ENCODE data around the gene KCNQ2. TPM values are rescaled to one million over a fixed set of nuclear protein-coding genes. Genes with fewer than 3 reads are reported as not detected.

KCNQ2 gene
- total RNA-seq, 1 experiment from 2014 or later: not detected

- CTCF ChIA-PET: no interaction called here
- no peaks in the 10 kb centered on the region for H3K4me1 ChIP-seq (replicated peaks; ENCODE audit: insufficient read depth)
- no peaks in the 10 kb centered on the region for H3K36me3 ChIP-seq (ENCODE audit: low read depth)
- H3K9me2 ChIP-seq (ENCODE audit: insufficient read depth): no peaks in the 10 kb centered on the region
- peaks cover 9% of the 10 kb centered on the region for H3F3A ChIP-seq (ENCODE audit: insufficient read depth, low read depth)
- no peaks in the 10 kb centered on the region for H3K9me3 ChIP-seq (ENCODE audit: insufficient read depth, low read depth)
- intact Hi-C loops (cut with micrococcal nuclease; ENCODE audit: unreplicated experiment): loop anchor here (10.0 kb wide), 1 partner anchor 54 kb away; no protein-coding TSS in a partner anchor
- peak within 1 kb of the TSS; percentile 51 for H3K4me2 ChIP-seq
- no peaks in the 10 kb centered on the region for H3K79me2 ChIP-seq (ENCODE audit: low read depth)
- H3K27ac ChIP-seq: no peak within 1 kb of the TSS
- POLR2A ChIA-PET (ENCODE audit: unreplicated experiment): no interaction called here
- peak in 1 of 2 experiments; percentile 32 for DNase-seq
- peak within 1 kb of the TSS; percentile 50; the same call in 1 of the 2 replicates for H3K4me3 ChIP-seq
- BruUV-seq (replicated peaks): no TSS peak
- no peak within 1 kb of the TSS for H2AFZ ChIP-seq
- peaks cover 3% of the 10 kb centered on the region; the same call in 1 of the 2 replicates for H4K20me1 ChIP-seq (ENCODE audit: insufficient read depth)
- TF ChIP-seq, protein P1, sequence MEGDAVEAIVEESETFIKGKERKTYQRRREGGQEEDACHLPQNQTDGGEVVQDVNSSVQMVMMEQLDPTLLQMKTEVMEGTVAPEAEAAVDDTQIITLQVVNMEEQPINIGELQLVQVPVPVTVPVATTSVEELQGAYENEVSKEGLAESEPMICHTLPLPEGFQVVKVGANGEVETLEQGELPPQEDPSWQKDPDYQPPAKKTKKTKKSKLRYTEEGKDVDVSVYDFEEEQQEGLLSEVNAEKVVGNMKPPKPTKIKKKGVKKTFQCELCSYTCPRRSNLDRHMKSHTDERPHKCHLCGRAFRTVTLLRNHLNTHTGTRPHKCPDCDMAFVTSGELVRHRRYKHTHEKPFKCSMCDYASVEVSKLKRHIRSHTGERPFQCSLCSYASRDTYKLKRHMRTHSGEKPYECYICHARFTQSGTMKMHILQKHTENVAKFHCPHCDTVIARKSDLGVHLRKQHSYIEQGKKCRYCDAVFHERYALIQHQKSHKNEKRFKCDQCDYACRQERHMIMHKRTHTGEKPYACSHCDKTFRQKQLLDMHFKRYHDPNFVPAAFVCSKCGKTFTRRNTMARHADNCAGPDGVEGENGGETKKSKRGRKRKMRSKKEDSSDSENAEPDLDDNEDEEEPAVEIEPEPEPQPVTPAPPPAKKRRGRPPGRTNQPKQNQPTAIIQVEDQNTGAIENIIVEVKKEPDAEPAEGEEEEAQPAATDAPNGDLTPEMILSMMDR (conservative IDR thresholded peaks at IDR 0.05): no peak
- no peak for TF ChIP-seq EZH2 (IDR thresholded peaks at IDR 0.05; ENCODE audit: low read depth)
- H3K27me3 ChIP-seq (ENCODE audit: insufficient read depth, low read depth): peaks cover 36% of the 10 kb centered on the region
Measured at GRCh38 chr20:63498960-63499337, 26.5 kb upstream of the KCNQ2 start, which contains the start of gene EEF1A2. TSS of gene EEF1A2 (minus strand) at chr20:63499083. CDS start at chr20:63497763, 1,320 bp downstream.

GRCh38 chr20:63497946-63498935 is 25.8 kb upstream of the KCNQ2 start:
- intact Hi-C loops (cut with micrococcal nuclease; ENCODE audit: unreplicated experiment): loop anchor here (10.0 kb wide), 1 partner anchor 53 kb away; no protein-coding TSS in a partner anchor
- peak overlapping the region; percentile 29; the same call in 1 of the 2 replicates for H3K4me3 ChIP-seq
- TF ChIP-seq, protein P1 (conservative IDR thresholded peaks at IDR 0.05): no peak
- TF ChIP-seq EZH2 (IDR thresholded peaks at IDR 0.05; ENCODE audit: low read depth): 0 out of 2 replicates have a peak, but pooled peaks have one; percentile 63
- no peaks in the 10 kb centered on the region for H3K36me3 ChIP-seq (ENCODE audit: low read depth)
- peaks cover 3% of the 10 kb centered on the region; the same call in 1 of the 2 replicates for H4K20me1 ChIP-seq (ENCODE audit: insufficient read depth)
- DNase-seq: peak; percentile 43 to 77
- CTCF ChIA-PET: no interaction called here
- BruUV-seq (replicated peaks): no TSS peak
- H3K79me2 ChIP-seq (ENCODE audit: low read depth): no peaks in the 10 kb centered on the region
- no peaks in the 10 kb centered on the region for H3K4me1 ChIP-seq (replicated peaks; ENCODE audit: insufficient read depth)
- H3K27me3 ChIP-seq (ENCODE audit: insufficient read depth, low read depth): peaks cover 29% of the 10 kb centered on the region
- peaks cover 9% of the 10 kb centered on the region for H3F3A ChIP-seq (ENCODE audit: insufficient read depth, low read depth)
- H3K9me3 ChIP-seq (ENCODE audit: insufficient read depth, low read depth): no peaks in the 10 kb centered on the region
- POLR2A ChIA-PET (ENCODE audit: unreplicated experiment): interaction anchor here (0.6 to 0.7 kb wide), 2 partner anchors 22 to 37 kb away, joined by 3 read pairs; partner anchors contain the start of gene PPDPF
- no peaks in the 10 kb centered on the region for H3K9me2 ChIP-seq (ENCODE audit: insufficient read depth)
- H3K4me2 ChIP-seq: peak overlapping the region; percentile 51
- no peak overlapping the region for H3K27ac ChIP-seq
- H2AFZ ChIP-seq: no peak overlapping the region

- H3F3A ChIP-seq (ENCODE audit: insufficient read depth, low read depth): peaks cover 9% of the 10 kb centered on the region
- no peak overlapping the region for H3K27ac ChIP-seq
- no peaks in the 10 kb centered on the region for H3K9me2 ChIP-seq (ENCODE audit: insufficient read depth)
- H3K4me3 ChIP-seq: peak overlapping the region; percentile 29; the same call in 1 of the 2 replicates
- peaks cover 3% of the 10 kb centered on the region; the same call in 1 of the 2 replicates for H4K20me1 ChIP-seq (ENCODE audit: insufficient read depth)
- intact Hi-C loops (cut with micrococcal nuclease; ENCODE audit: unreplicated experiment): loop anchor here (10.0 kb wide), 1 partner anchor 53 kb away; no protein-coding TSS in a partner anchor
- BruUV-seq (replicated peaks): TSS peak; percentile 65
- H3K27me3 ChIP-seq (ENCODE audit: insufficient read depth, low read depth): peaks cover 24% of the 10 kb centered on the region
- H3K4me2 ChIP-seq: peak overlapping the region; percentile 51
- ChIA-PET CTCF (no interaction called here), POLR2A (ENCODE audit: unreplicated experiment) (interaction anchor here (0.7 kb wide), 1 partner anchor 38 kb away, joined by 3 read pairs; no protein-coding TSS in a partner anchor)
- no peaks in the 10 kb centered on the region for H3K4me1 ChIP-seq (replicated peaks; ENCODE audit: insufficient read depth)
- no peak for DNase-seq
- no peaks in the 10 kb centered on the region for H3K9me3 ChIP-seq (ENCODE audit: insufficient read depth, low read depth)
- TF ChIP-seq, protein P1 (conservative IDR thresholded peaks at IDR 0.05): no peak
- H3K79me2 ChIP-seq (ENCODE audit: low read depth): no peaks in the 10 kb centered on the region
- no peaks in the 10 kb centered on the region for H3K36me3 ChIP-seq (ENCODE audit: low read depth)
- H2AFZ ChIP-seq: no peak overlapping the region
Measured at GRCh38 chr20:63497138-63497945, 24.9 kb upstream of the KCNQ2 start.
